ENCODE data around the gene PGGHG.
"Not testable (repeated sequence)": the region's sequence is repeated elsewhere in the genome, so short reads cannot be mapped to it uniquely, and the experiment has no call there.

Gene PGGHG

GRCh38 chr11:329886-330253 is 40.9 kb downstream of the PGGHG start:
- DNase-seq (ENCODE audit: low read depth in 1 of 2, low spot score in 1 of 2): no peak

GRCh38 chr11:330307-330693 is 41.4 kb downstream of the PGGHG start:
- DNase-seq (ENCODE audit: low read depth in 1 of 2, low spot score in 1 of 2): no peak

- DNase-seq (ENCODE audit: low read depth in 1 of 2, low spot score in 1 of 2): no peak
These were observed 41.9 kb downstream of the PGGHG start for GRCh38 chr11:330694-331357.

- DNase-seq (ENCODE audit: low read depth in 1 of 2, low spot score in 1 of 2): no peak
These were observed 42.6 kb downstream of the PGGHG start for GRCh38 chr11:331358-332060.

- DNase-seq (ENCODE audit: low read depth in 1 of 2, low spot score in 1 of 2): no peak
These were observed 43.9 kb downstream of the PGGHG start for GRCh38 chr11:332651-333480.

- DNase-seq (ENCODE audit: low read depth in 1 of 2, low spot score in 1 of 2): not testable (repeated sequence)
These were observed 44.8 kb downstream of the PGGHG start for GRCh38 chr11:333616-334263.

GRCh38 chr11:334264-334994 is 45.5 kb downstream of the PGGHG start:
- DNase-seq (ENCODE audit: low read depth in 1 of 2, low spot score in 1 of 2): no peak

- DNase-seq (ENCODE audit: low read depth in 1 of 2, low spot score in 1 of 2): no peak
These were observed 47.1 kb downstream of the PGGHG start for GRCh38 chr11:335779-336658.

- no peak for DNase-seq (ENCODE audit: low read depth in 1 of 2, low spot score in 1 of 2)
These were observed 47.8 kb downstream of the PGGHG start for GRCh38 chr11:336659-337198.

GRCh38 chr11:337711-338110 is 48.8 kb downstream of the PGGHG start:
- DNase-seq (ENCODE audit: low read depth in 1 of 2, low spot score in 1 of 2): no peak

- DNase-seq (ENCODE audit: low read depth in 1 of 2, low spot score in 1 of 2): no peak
These were observed 51.0 kb downstream of the PGGHG start for GRCh38 chr11:339963-340362.

- DNase-seq (ENCODE audit: low read depth in 1 of 2, low spot score in 1 of 2): no peak
These were observed 51.9 kb downstream of the PGGHG start for GRCh38 chr11:340539-341512.

GRCh38 chr11:342328-342727 is 53.4 kb downstream of the PGGHG start:
- no peak for DNase-seq (ENCODE audit: low read depth in 1 of 2, low spot score in 1 of 2)

GRCh38 chr11:344836-345578 is 56.1 kb downstream of the PGGHG start:
- no peak for DNase-seq (ENCODE audit: low read depth in 1 of 2, low spot score in 1 of 2)

Measured in activated CD4-positive, alpha-beta T cell treated with anti-CD3 and anti-CD28 coated beads, Interleukin-2, amount 50 U/mL, for 24 hours (primary cell).